ENCODE results near the gene MYO10.
A peak's percentile ranks its signal among the peaks of the same experiment; 100 is the strongest.

Gene MYO10

DNA sequence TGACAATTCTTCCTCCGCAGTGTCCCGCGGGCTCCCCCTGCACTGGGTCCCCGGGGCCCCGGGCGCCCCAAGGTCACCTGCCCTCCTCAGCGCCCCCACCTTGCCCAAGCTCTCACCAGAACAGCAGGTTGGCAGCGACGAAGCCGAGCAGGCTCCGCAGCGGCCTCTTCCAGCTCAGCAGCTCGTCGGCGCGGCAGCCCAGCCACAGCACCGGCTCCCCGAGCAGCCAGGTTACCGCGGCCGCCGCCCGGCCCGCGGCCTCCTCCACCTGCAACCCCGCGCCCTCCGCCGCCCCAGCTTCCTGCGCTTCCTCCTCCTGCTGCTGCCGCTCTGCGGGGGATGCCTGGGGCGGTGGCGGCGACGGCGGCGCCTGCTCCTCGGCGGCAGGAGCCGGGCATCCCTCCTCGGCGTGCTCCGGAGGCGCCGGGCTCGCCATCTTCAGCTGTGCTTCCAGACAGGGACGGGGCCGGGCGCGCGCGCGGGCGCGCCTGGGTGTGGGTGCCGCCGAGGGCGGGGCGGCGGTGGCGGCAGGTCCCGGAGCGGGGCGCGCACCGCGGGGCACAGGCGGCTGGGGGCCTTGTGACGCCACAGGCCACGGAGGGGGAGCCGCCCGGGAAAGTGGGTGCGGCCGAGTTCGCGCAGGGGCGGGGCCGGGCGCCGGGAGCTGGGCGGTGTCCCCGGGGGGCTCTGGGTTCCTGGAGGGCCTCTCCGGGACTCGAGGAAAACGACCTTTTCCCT, 319.4 kb downstream of the MYO10 start, which contains the start of gene RETREG1 (continued):
- TF ChIP-seq ZNF37A (tag by site-specific recombination; IDR thresholded peaks at IDR 0.05) (no peak), ZNF391 (tag by site-specific recombination; IDR thresholded peaks at IDR 0.05; ENCODE audit: borderline replicate concordance, low read depth) (no peak), GLIS2 (tag by site-specific recombination; IDR thresholded peaks at IDR 0.05) (peak; percentile 90), SCRT2 (tag by site-specific recombination; IDR thresholded peaks at IDR 0.05) (no peak), ZNF140 (tag by site-specific recombination; IDR thresholded peaks at IDR 0.05) (no peak), ZNF473 (tag by site-specific recombination; IDR thresholded peaks at IDR 0.05) (no peak), ZNF654 (tag by site-specific recombination; IDR thresholded peaks at IDR 0.05; ENCODE audit: low read depth) (no peak), SP7 (tag by site-specific recombination; IDR thresholded peaks at IDR 0.05) (no peak), ZNF501 (tag by site-specific recombination; IDR thresholded peaks at IDR 0.05) (no peak), HOXD13 (CRISPR knock-in tag; IDR thresholded peaks at IDR 0.05; ENCODE audit: borderline replicate concordance) (no peak), REPIN1 (tag by site-specific recombination; IDR thresholded peaks at IDR 0.05; ENCODE audit: low read depth) (no peak), ZNF223 (tag by site-specific recombination; IDR thresholded peaks at IDR 0.05) (no peak), KLF17 (tag by site-specific recombination; IDR thresholded peaks at IDR 0.05) (no peak), ZNF394 (tag by site-specific recombination; IDR thresholded peaks at IDR 0.05; ENCODE audit: borderline replicate concordance) (no peak), SALL2 (tag by site-specific recombination; IDR thresholded peaks at IDR 0.05; ENCODE audit: borderline replicate concordance) (no peak), ZNF560 (tag by site-specific recombination; IDR thresholded peaks at IDR 0.05; ENCODE audit: borderline replicate concordance) (no peak), ZNF274 (IDR thresholded peaks at IDR 0.05; ENCODE audit: low read length) (no peak), ZNF274 (tag by site-specific recombination; IDR thresholded peaks at IDR 0.05; ENCODE audit: borderline replicate concordance) (no peak), ZNF239 (tag by site-specific recombination; IDR thresholded peaks at IDR 0.05) (no peak), ZNF776 (tag by site-specific recombination; IDR thresholded peaks at IDR 0.05; ENCODE audit: borderline replicate concordance) (no peak), KLF10 (tag by site-specific recombination; IDR thresholded peaks at IDR 0.05) (peak; percentile 27; the same call in 1 of the 2 replicates), ZNF48 (tag by site-specific recombination; IDR thresholded peaks at IDR 0.05) (no peak), ATF2 (tag by site-specific recombination; IDR thresholded peaks at IDR 0.05; ENCODE audit: low read depth) (no peak), ZNF26 (tag by site-specific recombination; IDR thresholded peaks at IDR 0.05) (no peak), ZBTB8A (tag by site-specific recombination; IDR thresholded peaks at IDR 0.05) (no peak; the same call in none of the 2 replicates), ZNF324 (tag by site-specific recombination; IDR thresholded peaks at IDR 0.05) (no peak), SP3 (tag by site-specific recombination; IDR thresholded peaks at IDR 0.05) (peak; percentile 51; the same call in 1 of the 2 replicates), ZBTB20 (tag by site-specific recombination; IDR thresholded peaks at IDR 0.05) (peak; percentile 69; the same call in 1 of the 2 replicates)
- TF ChIP-seq, protein P1, sequence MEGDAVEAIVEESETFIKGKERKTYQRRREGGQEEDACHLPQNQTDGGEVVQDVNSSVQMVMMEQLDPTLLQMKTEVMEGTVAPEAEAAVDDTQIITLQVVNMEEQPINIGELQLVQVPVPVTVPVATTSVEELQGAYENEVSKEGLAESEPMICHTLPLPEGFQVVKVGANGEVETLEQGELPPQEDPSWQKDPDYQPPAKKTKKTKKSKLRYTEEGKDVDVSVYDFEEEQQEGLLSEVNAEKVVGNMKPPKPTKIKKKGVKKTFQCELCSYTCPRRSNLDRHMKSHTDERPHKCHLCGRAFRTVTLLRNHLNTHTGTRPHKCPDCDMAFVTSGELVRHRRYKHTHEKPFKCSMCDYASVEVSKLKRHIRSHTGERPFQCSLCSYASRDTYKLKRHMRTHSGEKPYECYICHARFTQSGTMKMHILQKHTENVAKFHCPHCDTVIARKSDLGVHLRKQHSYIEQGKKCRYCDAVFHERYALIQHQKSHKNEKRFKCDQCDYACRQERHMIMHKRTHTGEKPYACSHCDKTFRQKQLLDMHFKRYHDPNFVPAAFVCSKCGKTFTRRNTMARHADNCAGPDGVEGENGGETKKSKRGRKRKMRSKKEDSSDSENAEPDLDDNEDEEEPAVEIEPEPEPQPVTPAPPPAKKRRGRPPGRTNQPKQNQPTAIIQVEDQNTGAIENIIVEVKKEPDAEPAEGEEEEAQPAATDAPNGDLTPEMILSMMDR (tag by site-specific recombination; IDR thresholded peaks at IDR 0.05) = peak; percentile 82
- TF ChIP-seq, protein P2, sequence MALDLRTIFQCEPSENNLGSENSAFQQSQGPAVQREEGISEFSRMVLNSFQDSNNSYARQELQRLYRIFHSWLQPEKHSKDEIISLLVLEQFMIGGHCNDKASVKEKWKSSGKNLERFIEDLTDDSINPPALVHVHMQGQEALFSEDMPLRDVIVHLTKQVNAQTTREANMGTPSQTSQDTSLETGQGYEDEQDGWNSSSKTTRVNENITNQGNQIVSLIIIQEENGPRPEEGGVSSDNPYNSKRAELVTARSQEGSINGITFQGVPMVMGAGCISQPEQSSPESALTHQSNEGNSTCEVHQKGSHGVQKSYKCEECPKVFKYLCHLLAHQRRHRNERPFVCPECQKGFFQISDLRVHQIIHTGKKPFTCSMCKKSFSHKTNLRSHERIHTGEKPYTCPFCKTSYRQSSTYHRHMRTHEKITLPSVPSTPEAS (tag by site-specific recombination; IDR thresholded peaks at IDR 0.05) = no peak
- TF ChIP-seq, protein P3, sequence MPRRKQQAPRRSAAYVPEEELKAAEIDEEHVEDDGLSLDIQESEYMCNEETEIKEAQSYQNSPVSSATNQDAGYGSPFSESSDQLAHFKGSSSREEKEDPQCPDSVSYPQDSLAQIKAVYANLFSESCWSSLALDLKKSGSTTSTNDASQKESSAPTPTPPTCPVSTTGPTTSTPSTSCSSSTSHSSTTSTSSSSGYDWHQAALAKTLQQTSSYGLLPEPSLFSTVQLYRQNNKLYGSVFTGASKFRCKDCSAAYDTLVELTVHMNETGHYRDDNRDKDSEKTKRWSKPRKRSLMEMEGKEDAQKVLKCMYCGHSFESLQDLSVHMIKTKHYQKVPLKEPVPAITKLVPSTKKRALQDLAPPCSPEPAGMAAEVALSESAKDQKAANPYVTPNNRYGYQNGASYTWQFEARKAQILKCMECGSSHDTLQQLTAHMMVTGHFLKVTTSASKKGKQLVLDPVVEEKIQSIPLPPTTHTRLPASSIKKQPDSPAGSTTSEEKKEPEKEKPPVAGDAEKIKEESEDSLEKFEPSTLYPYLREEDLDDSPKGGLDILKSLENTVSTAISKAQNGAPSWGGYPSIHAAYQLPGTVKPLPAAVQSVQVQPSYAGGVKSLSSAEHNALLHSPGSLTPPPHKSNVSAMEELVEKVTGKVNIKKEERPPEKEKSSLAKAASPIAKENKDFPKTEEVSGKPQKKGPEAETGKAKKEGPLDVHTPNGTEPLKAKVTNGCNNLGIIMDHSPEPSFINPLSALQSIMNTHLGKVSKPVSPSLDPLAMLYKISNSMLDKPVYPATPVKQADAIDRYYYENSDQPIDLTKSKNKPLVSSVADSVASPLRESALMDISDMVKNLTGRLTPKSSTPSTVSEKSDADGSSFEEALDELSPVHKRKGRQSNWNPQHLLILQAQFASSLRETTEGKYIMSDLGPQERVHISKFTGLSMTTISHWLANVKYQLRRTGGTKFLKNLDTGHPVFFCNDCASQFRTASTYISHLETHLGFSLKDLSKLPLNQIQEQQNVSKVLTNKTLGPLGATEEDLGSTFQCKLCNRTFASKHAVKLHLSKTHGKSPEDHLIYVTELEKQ (tag by site-specific recombination; IDR thresholded peaks at IDR 0.05; ENCODE audit: borderline replicate concordance) = no peak
